ENCODE results near the gene TMEM233. TPM values are rescaled to one million over a fixed set of nuclear protein-coding genes. Genes with fewer than 3 reads are reported as not detected.
"Not testable (repeated sequence)": the region's sequence is repeated elsewhere in the genome, so short reads cannot be mapped to it uniquely, and the experiment has no call there.

Gene TMEM233
- total RNA-seq, 2 experiments from 2014 or later = not detected

- H3K9me3 Mint-ChIP-seq = peaks cover 12% of the 10 kb centered on the region
- no peak for DNase-seq
- CTCF ChIA-PET = no interaction called here
- intact Hi-C loops (cut with micrococcal nuclease) = no loop called here
- no peak overlapping the region for H3K4me3 Mint-ChIP-seq
- peaks cover 14% of the 10 kb centered on the region for H3K27me3 Mint-ChIP-seq (ENCODE audit: low read depth)
- H3K36me3 Mint-ChIP-seq (ENCODE audit: low read depth) = no peaks in the 10 kb centered on the region
- H3K4me1 Mint-ChIP-seq (ENCODE audit: low read depth) = no peaks in the 10 kb centered on the region
- no peak overlapping the region for H3K27ac Mint-ChIP-seq
Measured at GRCh38 chr12:119614705-119615104, 21.1 kb downstream of the TMEM233 start.

- CTCF ChIA-PET = no interaction called here
Measured at GRCh38 chr12:119615518-119616475, 22.2 kb downstream of the TMEM233 start.

GRCh38 chr12:119618328-119618896 is 24.8 kb downstream of the TMEM233 start:
- H3K27ac Mint-ChIP-seq; DNase-seq; H3K36me3 Mint-ChIP-seq (ENCODE audit: low read depth); H3K9me3 Mint-ChIP-seq; H3K4me1 Mint-ChIP-seq (ENCODE audit: low read depth); intact Hi-C loops (cut with micrococcal nuclease); H3K4me3 Mint-ChIP-seq: not testable (repeated sequence)
- peaks cover 22% of the 10 kb centered on the region for H3K27me3 Mint-ChIP-seq (ENCODE audit: low read depth)
- CTCF ChIA-PET = interaction anchor here (1.0 kb wide), 1 partner anchor 174 kb away, joined by 3 read pairs; no protein-coding TSS in a partner anchor

More at GRCh38 chr12:119615518-119616475, 22.2 kb downstream of the TMEM233 start:
- no peak for DNase-seq
- Mint-ChIP-seq H3K36me3 (ENCODE audit: low read depth) (no peaks in the 10 kb centered on the region), H3K9me3 (peaks cover 9% of the 10 kb centered on the region), H3K4me1 (ENCODE audit: low read depth) (no peaks in the 10 kb centered on the region), H3K27me3 (ENCODE audit: low read depth) (peaks cover 13% of the 10 kb centered on the region), H3K4me3 (no peak overlapping the region), H3K27ac (no peak overlapping the region)
- intact Hi-C loops (cut with micrococcal nuclease) = no loop called here

DNA sequence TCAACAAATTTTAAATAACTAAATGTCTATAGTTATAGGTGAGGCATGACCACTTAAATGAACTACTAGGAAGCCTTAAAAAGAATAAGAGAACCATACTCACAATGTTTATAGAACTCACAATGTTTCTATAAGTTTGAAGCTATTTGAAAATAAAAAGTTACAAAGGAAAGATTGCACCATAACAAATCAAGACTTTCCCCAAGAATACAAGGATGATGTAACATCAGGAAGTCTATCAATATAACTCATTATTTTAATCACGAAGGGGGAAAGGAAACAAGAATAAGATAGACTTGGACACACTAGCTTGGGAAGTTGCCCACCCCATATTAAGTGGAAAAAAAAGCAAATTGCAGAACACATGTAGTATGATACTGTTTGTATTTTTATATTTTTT is 26.9 kb downstream of the TMEM233 start:
- Mint-ChIP-seq H3K27ac (no peak overlapping the region), H3K4me3 (no peak overlapping the region), H3K4me1 (ENCODE audit: low read depth) (peaks cover 4% of the 10 kb centered on the region)

DNA sequence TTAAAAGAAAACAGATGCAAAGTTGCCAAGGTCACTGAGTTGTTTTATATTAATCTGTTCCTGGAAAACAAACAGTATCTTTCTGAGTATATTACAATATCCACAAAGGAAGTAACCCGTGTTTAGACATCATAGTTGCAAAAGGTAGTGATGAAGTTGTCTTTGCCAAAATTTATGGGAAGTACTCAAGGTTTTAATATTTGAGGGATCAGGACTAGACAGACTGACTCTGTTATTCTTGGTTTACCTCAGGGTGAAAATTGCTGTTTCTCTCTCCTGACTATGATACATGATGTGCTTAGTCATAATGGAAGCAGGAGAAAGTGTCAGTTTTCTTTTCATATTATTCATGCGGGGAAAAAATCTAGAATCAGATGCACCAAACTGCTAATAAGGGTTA is 28.3 kb downstream of the TMEM233 start:
- no peak overlapping the region for H3K4me3 Mint-ChIP-seq
- H3K27me3 Mint-ChIP-seq (ENCODE audit: low read depth) = peaks cover 20% of the 10 kb centered on the region
- CTCF ChIA-PET = interaction anchor here (1.8 kb wide), 1 partner anchor 21 kb away, joined by 5 read pairs; no protein-coding TSS in a partner anchor
- no peak overlapping the region for H3K27ac Mint-ChIP-seq
- H3K36me3 Mint-ChIP-seq (ENCODE audit: low read depth) = no peaks in the 10 kb centered on the region
- DNase-seq = no peak
- intact Hi-C loops (cut with micrococcal nuclease) = loop anchor here (2.0 kb wide), 1 partner anchor 31 kb away; no protein-coding TSS in a partner anchor
- peaks cover 9% of the 10 kb centered on the region for H3K9me3 Mint-ChIP-seq
- peaks cover 4% of the 10 kb centered on the region for H3K4me1 Mint-ChIP-seq (ENCODE audit: low read depth)

More for the DNA sequence above, 26.9 kb downstream of the TMEM233 start:
- no peak for DNase-seq
- Mint-ChIP-seq H3K9me3 (peaks cover 9% of the 10 kb centered on the region), H3K36me3 (ENCODE audit: low read depth) (no peaks in the 10 kb centered on the region), H3K27me3 (ENCODE audit: low read depth) (peaks cover 20% of the 10 kb centered on the region)
- intact Hi-C loops (cut with micrococcal nuclease) = no loop called here
- CTCF ChIA-PET = interaction anchor here (1.6 kb wide), 1 partner anchor 29 kb away, joined by 4 read pairs; no protein-coding TSS in a partner anchor

GRCh38 chr12:119624966-119625365 is 31.4 kb downstream of the TMEM233 start:
- intact Hi-C loops (cut with micrococcal nuclease) = no loop called here
- no peaks in the 10 kb centered on the region for H3K9me3 Mint-ChIP-seq
- no peak for DNase-seq
- H3K27me3 Mint-ChIP-seq (ENCODE audit: low read depth) = peaks cover 14% of the 10 kb centered on the region
- no peak overlapping the region for H3K27ac Mint-ChIP-seq
- H3K4me1 Mint-ChIP-seq (ENCODE audit: low read depth) = peaks cover 4% of the 10 kb centered on the region
- CTCF ChIA-PET = no interaction called here
- H3K36me3 Mint-ChIP-seq (ENCODE audit: low read depth) = no peaks in the 10 kb centered on the region
- no peak overlapping the region for H3K4me3 Mint-ChIP-seq

DNA sequence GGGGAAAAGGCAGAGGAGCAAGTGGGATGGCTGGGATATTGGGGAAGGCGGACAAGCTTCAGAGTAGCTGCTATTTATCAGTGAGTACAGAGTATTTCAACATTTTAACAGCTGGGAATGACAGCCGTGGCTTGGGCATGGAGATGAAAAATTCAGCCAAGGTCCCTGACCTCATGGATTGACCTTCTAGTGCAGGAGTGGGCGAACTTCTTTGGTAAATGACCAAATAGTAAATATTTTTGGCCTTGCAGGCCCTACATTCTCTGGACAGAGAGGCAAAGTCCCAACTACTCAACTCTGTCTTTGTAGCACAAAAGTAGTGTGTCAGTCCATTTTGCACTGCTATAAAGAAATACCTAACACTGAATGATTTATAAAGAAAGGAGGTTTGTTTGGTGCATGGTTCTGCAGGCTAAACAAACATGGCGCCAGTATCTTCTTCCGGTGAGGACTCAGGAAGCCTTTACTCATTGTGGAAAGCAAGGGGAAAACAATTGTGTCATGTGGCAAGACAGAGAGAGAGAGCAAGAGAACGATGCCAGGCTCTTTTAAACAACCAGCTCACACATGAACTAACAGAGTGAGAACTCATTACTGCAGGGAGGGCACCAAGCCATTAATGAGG is 33.6 kb downstream of the TMEM233 start:
- intact Hi-C loops (cut with micrococcal nuclease) = no loop called here
- Mint-ChIP-seq H3K27ac (no peak overlapping the region), H3K4me1 (ENCODE audit: low read depth) (no peaks in the 10 kb centered on the region), H3K36me3 (ENCODE audit: low read depth) (no peaks in the 10 kb centered on the region), H3K9me3 (no peaks in the 10 kb centered on the region), H3K27me3 (ENCODE audit: low read depth) (peaks cover 15% of the 10 kb centered on the region), H3K4me3 (no peak overlapping the region)
- DNase-seq = no peak
- CTCF ChIA-PET = no interaction called here

- no peaks in the 10 kb centered on the region for H3K36me3 Mint-ChIP-seq (ENCODE audit: low read depth)
- no peak overlapping the region for H3K27ac Mint-ChIP-seq
- no peak overlapping the region for H3K4me3 Mint-ChIP-seq
- no peak for DNase-seq
- CTCF ChIA-PET = no interaction called here
- intact Hi-C loops (cut with micrococcal nuclease) = no loop called here
- H3K27me3 Mint-ChIP-seq (ENCODE audit: low read depth) = peaks cover 13% of the 10 kb centered on the region
- H3K9me3 Mint-ChIP-seq = no peaks in the 10 kb centered on the region
- no peaks in the 10 kb centered on the region for H3K4me1 Mint-ChIP-seq (ENCODE audit: low read depth)
Measured at GRCh38 chr12:119627686-119628085, 34.1 kb downstream of the TMEM233 start.

GRCh38 chr12:119630223-119630780 is 36.7 kb downstream of the TMEM233 start:
- no peak overlapping the region for H3K4me3 Mint-ChIP-seq
- CTCF ChIA-PET = interaction anchor here (1.1 kb wide), 1 partner anchor 18 kb away, joined by 4 read pairs; no protein-coding TSS in a partner anchor
- no peaks in the 10 kb centered on the region for H3K36me3 Mint-ChIP-seq (ENCODE audit: low read depth)

DNA sequence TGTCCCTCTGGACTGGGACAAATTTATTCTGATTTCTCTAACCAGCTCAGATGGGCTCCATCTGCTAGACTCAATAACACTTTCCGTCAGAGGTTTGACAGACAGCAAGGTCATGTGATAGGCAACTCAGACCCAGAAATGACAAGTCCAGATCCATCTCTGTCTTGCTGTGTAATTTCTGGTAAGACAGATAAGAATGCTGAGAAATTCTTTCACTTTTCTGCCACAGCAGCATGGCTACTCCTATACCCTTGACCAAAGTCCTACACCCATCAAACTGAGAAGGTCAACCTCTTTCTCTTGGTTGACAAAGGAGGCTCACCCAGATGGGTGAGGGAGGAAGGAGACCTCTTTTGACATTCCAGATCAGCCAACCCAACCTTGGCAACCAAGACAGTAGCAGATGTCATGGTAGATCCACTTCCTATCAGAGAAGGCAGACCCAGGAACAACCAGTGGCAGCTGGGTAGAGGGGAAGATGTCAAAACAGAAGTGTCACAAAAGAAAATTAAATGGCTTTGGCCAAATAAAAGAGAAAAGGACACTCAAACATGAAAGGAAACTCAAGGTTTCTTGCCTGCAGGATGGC is 37.5 kb downstream of the TMEM233 start:
- Mint-ChIP-seq H3K4me1 (ENCODE audit: low read depth) (no peaks in the 10 kb centered on the region), H3K36me3 (ENCODE audit: low read depth) (no peaks in the 10 kb centered on the region), H3K9me3 (no peaks in the 10 kb centered on the region), H3K27ac (no peak overlapping the region), H3K27me3 (ENCODE audit: low read depth) (peaks cover 10% of the 10 kb centered on the region), H3K4me3 (no peak overlapping the region)
- DNase-seq = no peak
- intact Hi-C loops (cut with micrococcal nuclease) = no loop called here
- CTCF ChIA-PET = interaction anchor here (1.1 kb wide), 1 partner anchor 17 kb away, joined by 4 read pairs; no protein-coding TSS in a partner anchor

More at GRCh38 chr12:119630223-119630780, 36.7 kb downstream of the TMEM233 start:
- intact Hi-C loops (cut with micrococcal nuclease) = no loop called here
- H3K9me3 Mint-ChIP-seq = no peaks in the 10 kb centered on the region
- H3K4me1 Mint-ChIP-seq (ENCODE audit: low read depth) = no peaks in the 10 kb centered on the region
- H3K27ac Mint-ChIP-seq = no peak overlapping the region
- peaks cover 7% of the 10 kb centered on the region for H3K27me3 Mint-ChIP-seq (ENCODE audit: low read depth)
- DNase-seq = no peak

DNA sequence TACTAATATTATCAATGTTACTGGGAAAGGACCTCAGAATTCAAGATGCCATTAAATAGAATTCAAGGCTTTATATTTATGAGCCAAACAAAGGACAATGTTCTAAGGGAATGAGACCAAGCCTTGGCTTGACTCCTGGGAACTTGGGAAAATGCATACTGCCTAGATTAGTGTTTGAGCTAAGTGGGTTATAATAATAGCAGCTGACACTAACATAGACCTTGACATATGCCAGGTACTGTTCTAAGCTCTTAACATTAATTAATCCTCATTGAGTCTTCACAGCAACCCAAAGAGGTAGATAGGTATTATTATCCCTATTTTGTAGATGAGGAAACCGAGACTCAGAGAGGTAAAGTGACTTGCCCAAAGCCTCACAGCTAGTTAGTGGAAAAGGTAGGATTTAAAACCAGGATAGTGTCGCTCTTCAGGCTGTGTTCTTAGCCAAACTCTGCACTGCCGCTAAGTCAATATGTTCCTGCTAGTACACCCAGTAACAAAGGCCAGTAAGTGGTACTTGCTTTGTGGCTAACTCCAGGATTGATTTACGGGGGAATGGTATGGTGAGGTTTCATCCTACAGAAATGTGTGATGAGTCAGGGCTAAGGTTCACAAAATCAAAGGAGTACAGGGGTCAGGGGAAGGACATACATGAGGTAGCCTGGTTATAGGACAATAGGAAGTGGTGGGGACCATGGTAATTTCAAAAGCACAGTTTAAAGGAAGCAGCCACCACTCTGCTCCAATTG is 38.5 kb downstream of the TMEM233 start:
- Mint-ChIP-seq H3K4me1 (ENCODE audit: low read depth) (no peaks in the 10 kb centered on the region), H3K4me3 (no peak overlapping the region), H3K9me3 (no peaks in the 10 kb centered on the region), H3K27me3 (ENCODE audit: low read depth) (peaks cover 10% of the 10 kb centered on the region), H3K27ac (no peak overlapping the region), H3K36me3 (ENCODE audit: low read depth) (no peaks in the 10 kb centered on the region)
- intact Hi-C loops (cut with micrococcal nuclease) = no loop called here
- CTCF ChIA-PET = no interaction called here
- DNase-seq = no peak
